ENCODE data around the gene KIF17. TPM values are rescaled to one million over a fixed set of nuclear protein-coding genes. Genes with fewer than 3 reads are reported as not detected.

KIF17 gene
- polyA plus RNA-seq, 1 donor from 2014 or later = 10.0 TPM

- Histone ChIP-seq H3K9me3 (ENCODE audit: low read length) (no peaks in the 10 kb centered on the region), H2AFZ (ENCODE audit: low read depth, low read length) (no peak overlapping the region), H4K20me1 (ENCODE audit: insufficient read depth) (no peaks in the 10 kb centered on the region), H3K9me2 (ENCODE audit: insufficient read depth, low read length) (no peaks in the 10 kb centered on the region), H3K27ac (ENCODE audit: low read length) (no peak overlapping the region), H3K9ac (ENCODE audit: low read length) (no peak overlapping the region), H3K4me2 (ENCODE audit: low read length) (no peak overlapping the region), H3K27me3 (ENCODE audit: insufficient read depth, low read depth, low read length) (no peaks in the 10 kb centered on the region), H3K36me3 (ENCODE audit: insufficient read depth, low read length) (no peaks in the 10 kb centered on the region), H3K4me3 (ENCODE audit: low read length) (no peak overlapping the region), H3F3A (ENCODE audit: insufficient read depth, low read length, poor library complexity, severe bottlenecking) (no peaks in the 10 kb centered on the region), H3K79me2 (replicated peaks; ENCODE audit: insufficient read depth, low read length) (no peaks in the 10 kb centered on the region)
- TF ChIP-seq EP300 (conservative IDR thresholded peaks at IDR 0.05; ENCODE audit: poor library complexity, severe bottlenecking) = no peak
- TF ChIP-seq MXI1 (conservative IDR thresholded peaks at IDR 0.05; ENCODE audit: poor library complexity, severe bottlenecking) = no peak
- no peak for TF ChIP-seq REST (IDR thresholded peaks at IDR 0.05; ENCODE audit: borderline replicate concordance)
- no peak for TF ChIP-seq CTCF (IDR thresholded peaks at IDR 0.05; ENCODE audit: poor library complexity, severe bottlenecking)
- TF ChIP-seq RAD21 (conservative IDR thresholded peaks at IDR 0.05) = no peak
- no peak for TF ChIP-seq EZH2 (IDR thresholded peaks at IDR 0.05; ENCODE audit: borderline replicate concordance, insufficient read depth, low read length, poor library complexity, severe bottlenecking)
- TF ChIP-seq SMC3 (conservative IDR thresholded peaks at IDR 0.05; ENCODE audit: poor library complexity) = no peak
- no peak for TF ChIP-seq TAF1 (IDR thresholded peaks at IDR 0.05; ENCODE audit: low read depth)
- TF ChIP-seq POLR2AphosphoS5 (IDR thresholded peaks at IDR 0.05) = no peak
Observed at GRCh38 chr1:20701847-20702246, 16.0 kb downstream of the KIF17 start.

GRCh38 chr1:20701446-20701845 is 16.4 kb downstream of the KIF17 start:
- Histone ChIP-seq H3K27ac (ENCODE audit: low read length) (no peak overlapping the region), H2AFZ (ENCODE audit: low read depth, low read length) (no peak overlapping the region), H3K9me3 (ENCODE audit: low read length) (no peaks in the 10 kb centered on the region), H3K79me2 (replicated peaks; ENCODE audit: insufficient read depth, low read length) (no peaks in the 10 kb centered on the region), H3K4me2 (ENCODE audit: low read length) (no peak overlapping the region), H4K20me1 (ENCODE audit: insufficient read depth) (no peaks in the 10 kb centered on the region), H3K4me3 (ENCODE audit: low read length) (no peak overlapping the region), H3K9me2 (ENCODE audit: insufficient read depth, low read length) (no peaks in the 10 kb centered on the region), H3F3A (ENCODE audit: insufficient read depth, low read length, poor library complexity, severe bottlenecking) (no peaks in the 10 kb centered on the region), H3K36me3 (ENCODE audit: insufficient read depth, low read length) (no peaks in the 10 kb centered on the region), H3K27me3 (ENCODE audit: insufficient read depth, low read depth, low read length) (no peaks in the 10 kb centered on the region), H3K9ac (ENCODE audit: low read length) (no peak overlapping the region)
- TF ChIP-seq SMC3 (conservative IDR thresholded peaks at IDR 0.05; ENCODE audit: poor library complexity) = no peak
- TF ChIP-seq EZH2 (IDR thresholded peaks at IDR 0.05; ENCODE audit: borderline replicate concordance, insufficient read depth, low read length, poor library complexity, severe bottlenecking) = no peak
- no peak for TF ChIP-seq EP300 (conservative IDR thresholded peaks at IDR 0.05; ENCODE audit: poor library complexity, severe bottlenecking)
- TF ChIP-seq MXI1 (conservative IDR thresholded peaks at IDR 0.05; ENCODE audit: poor library complexity, severe bottlenecking) = no peak

Measured in neural cell (in vitro differentiated cells).